Karpas-422 (cell line): ENCODE data around the gene PIP4K2C. TPM values are rescaled to one million over a fixed set of nuclear protein-coding genes. Genes with fewer than 3 reads are reported as not detected.
"Not testable (repeated sequence)": the region's sequence is repeated elsewhere in the genome, so short reads cannot be mapped to it uniquely, and the experiment has no call there.

ENCODE experiments used
- DNase-seq: peaks from one replicate; pipeline ENCODE4 v3.0.0-alpha.2; 2015
- H2AFZ ChIP-seq: fragments of 200-600 bp; sonication (generic); 2 replicates; pipeline ENCODE4 v1.6.1; 2014; ENCODE audit warnings: antibody characterized with exemption, low read length, mixed read lengths
- H3K27ac ChIP-seq: fragments of 200-600 bp; sonication (generic); 2 replicates; pipeline ENCODE4 v1.5.1; 2014; ENCODE audit warnings: mild to moderate bottlenecking, low read length, moderate library complexity
- H3K27me3 ChIP-seq: fragments of 200-600 bp; sonication (generic); 2 replicates; pipeline ENCODE4 v1.6.1; 2014; ENCODE audit warnings: low read length, mixed read lengths
- H3K36me3 ChIP-seq: fragments of 200-600 bp; sonication (generic); 2 replicates; pipeline ENCODE4 v1.6.1; 2014; ENCODE audit warnings: low read length, mixed read lengths; ENCODE audit not compliant: insufficient read depth
- H3K4me1 ChIP-seq: fragments of 200-600 bp; sonication (generic); 2 replicates; pipeline ENCODE4 v1.6.1; 2014; ENCODE audit warnings: mild to moderate bottlenecking, low read length, mixed read lengths
- H3K4me2 ChIP-seq: fragments of 200-600 bp; sonication (generic); 2 replicates; pipeline ENCODE4 v1.6.1; 2014; ENCODE audit warnings: low read length, low read depth, mild to moderate bottlenecking; ENCODE audit not compliant: poor library complexity, severe bottlenecking
- H3K4me3 ChIP-seq: fragments of 200-600 bp; sonication (generic); 2 replicates; pipeline ENCODE4 v1.5.1; 2014; ENCODE audit warnings: mild to moderate bottlenecking, antibody characterized with exemption, low read length, mixed read lengths
- H3K79me2 ChIP-seq: fragments of 200-600 bp; sonication (generic); 2 replicates; pipeline ENCODE4 v1.6.1; 2014; ENCODE audit warnings: mild to moderate bottlenecking, low read length, mixed read lengths
- H3K9ac ChIP-seq: fragments of 200-600 bp; sonication (generic); 2 replicates; pipeline ENCODE4 v1.6.0; 2014; ENCODE audit warnings: low read length
- H3K9me2 ChIP-seq: fragments of 200-600 bp; sonication (generic), shearing (Covaris generic); replicated peaks from 2 replicates; pipeline ENCODE4 v1.6.0; 2014; ENCODE audit warnings: mild to moderate bottlenecking, low read length, moderate library complexity; ENCODE audit not compliant: insufficient read depth
- H3K9me3 ChIP-seq: fragments of 300-700, 200-600 bp; sonication (generic); 2 replicates; pipeline ENCODE4 v1.6.1; 2014; ENCODE audit warnings: low read length, mixed read lengths
- H4K20me1 ChIP-seq: fragments of 200-600 bp; sonication (generic); 2 replicates; pipeline ENCODE4 v1.6.1; 2014; ENCODE audit warnings: mild to moderate bottlenecking, antibody characterized with exemption, low read length, low read depth; ENCODE audit not compliant: insufficient read depth
- total RNA-seq: library from RNA; depleted of rRNA; stranded (reverse); fragments of >200 nt; shearing (Covaris generic); gene quantifications from 2 replicates; pipeline ENCODE4 v1.2.3, GENCODE V29; 2014; ENCODE audit warnings: low replicate concordance

Gene PIP4K2C
- total RNA-seq, 1 experiment from 2014 or later: 23.9 TPM

- H3K4me1 ChIP-seq: peaks cover 13% of the 10 kb centered on the region
- not testable (repeated sequence) for H3K79me2 ChIP-seq, H3K27me3 ChIP-seq, H3K4me2 ChIP-seq, H3K36me3 ChIP-seq, H3K9ac ChIP-seq, H3K4me3 ChIP-seq, H3K27ac ChIP-seq, H3K9me2 ChIP-seq, H3K9me3 ChIP-seq, H2AFZ ChIP-seq, DNase-seq, H4K20me1 ChIP-seq
Measured at GRCh38 chr12:57636731-57637130, 45.7 kb downstream of the PIP4K2C start.

GRCh38 chr12:57637364-57637763 lies 46.4 kb downstream of the PIP4K2C start:
- Histone ChIP-seq H3K9me3 (no peaks in the 10 kb centered on the region), H3K4me2 (no peak overlapping the region), H2AFZ (no peak overlapping the region), H3K9me2 (no peaks in the 10 kb centered on the region), H3K4me1 (peaks cover 16% of the 10 kb centered on the region), H3K27me3 (no peaks in the 10 kb centered on the region), H3K4me3 (no peak overlapping the region), H3K79me2 (no peaks in the 10 kb centered on the region), H3K27ac (no peak overlapping the region), H3K9ac (no peak overlapping the region), H4K20me1 (no peaks in the 10 kb centered on the region), H3K36me3 (no peaks in the 10 kb centered on the region)
- peak; percentile 51 for DNase-seq

GRCh38 chr12:57638096-57638495 lies 47.1 kb downstream of the PIP4K2C start:
- Histone ChIP-seq H3K4me1 (peaks cover 15% of the 10 kb centered on the region), H3K27me3 (no peaks in the 10 kb centered on the region), H3K27ac (no peak overlapping the region), H3K9me3 (no peaks in the 10 kb centered on the region), H3K9me2 (no peaks in the 10 kb centered on the region), H3K4me2 (no peak overlapping the region), H2AFZ (no peak overlapping the region), H3K36me3 (no peaks in the 10 kb centered on the region), H3K4me3 (no peak overlapping the region), H3K9ac (no peak overlapping the region), H4K20me1 (no peaks in the 10 kb centered on the region), H3K79me2 (no peaks in the 10 kb centered on the region)
- DNase-seq: no peak

DNA sequence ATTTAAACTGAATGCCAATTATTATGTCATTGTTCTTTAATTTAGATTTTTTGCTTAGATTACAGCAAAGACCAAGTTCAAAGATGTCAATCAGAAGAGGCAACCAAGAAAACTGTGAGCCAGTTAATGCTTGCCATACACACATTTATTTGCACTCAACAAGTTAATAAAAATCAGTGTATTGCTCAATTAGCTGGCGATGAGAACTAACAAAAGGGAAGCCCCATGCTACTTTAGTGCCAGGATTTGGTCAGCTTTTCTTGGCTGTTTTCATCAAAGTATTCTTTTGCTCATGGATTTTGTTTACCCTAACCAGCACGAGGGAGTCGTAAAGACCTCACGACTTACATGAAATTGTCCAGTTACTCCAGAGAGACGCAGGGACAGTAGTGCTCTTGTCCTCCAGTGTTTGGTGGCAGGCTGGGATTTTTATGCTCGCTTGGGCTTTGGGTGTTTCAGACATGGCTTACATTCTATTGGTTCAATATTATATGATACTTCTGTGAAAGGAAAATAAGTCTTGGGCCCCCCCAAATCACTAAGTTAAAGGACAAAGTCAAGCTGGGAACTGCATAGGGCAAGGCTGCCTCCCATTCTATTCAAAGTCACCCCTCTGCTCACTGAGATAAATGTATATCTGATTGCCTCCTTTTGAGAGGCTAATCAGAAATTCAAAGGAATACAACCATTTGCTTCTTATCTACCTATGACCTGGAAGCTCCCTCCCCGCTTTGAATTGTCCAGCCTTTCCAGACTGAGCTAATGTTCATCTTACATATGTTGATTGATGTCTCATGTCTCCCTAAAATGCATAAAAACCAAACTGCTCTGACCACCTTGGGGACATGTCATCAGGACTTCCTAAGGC lies 49.4 kb downstream of the PIP4K2C start:
- Histone ChIP-seq H4K20me1 (no peaks in the 10 kb centered on the region), H3K79me2 (no peaks in the 10 kb centered on the region), H3K27ac (no peak overlapping the region), H3K4me2 (no peak overlapping the region), H3K27me3 (no peaks in the 10 kb centered on the region), H3K9ac (no peak overlapping the region), H2AFZ (no peak overlapping the region), H3K4me3 (no peak overlapping the region), H3K4me1 (peaks cover 9% of the 10 kb centered on the region; the same call in 1 of the 2 replicates), H3K9me2 (no peaks in the 10 kb centered on the region), H3K36me3 (no peaks in the 10 kb centered on the region), H3K9me3 (no peaks in the 10 kb centered on the region)
- no peak for DNase-seq

DNA sequence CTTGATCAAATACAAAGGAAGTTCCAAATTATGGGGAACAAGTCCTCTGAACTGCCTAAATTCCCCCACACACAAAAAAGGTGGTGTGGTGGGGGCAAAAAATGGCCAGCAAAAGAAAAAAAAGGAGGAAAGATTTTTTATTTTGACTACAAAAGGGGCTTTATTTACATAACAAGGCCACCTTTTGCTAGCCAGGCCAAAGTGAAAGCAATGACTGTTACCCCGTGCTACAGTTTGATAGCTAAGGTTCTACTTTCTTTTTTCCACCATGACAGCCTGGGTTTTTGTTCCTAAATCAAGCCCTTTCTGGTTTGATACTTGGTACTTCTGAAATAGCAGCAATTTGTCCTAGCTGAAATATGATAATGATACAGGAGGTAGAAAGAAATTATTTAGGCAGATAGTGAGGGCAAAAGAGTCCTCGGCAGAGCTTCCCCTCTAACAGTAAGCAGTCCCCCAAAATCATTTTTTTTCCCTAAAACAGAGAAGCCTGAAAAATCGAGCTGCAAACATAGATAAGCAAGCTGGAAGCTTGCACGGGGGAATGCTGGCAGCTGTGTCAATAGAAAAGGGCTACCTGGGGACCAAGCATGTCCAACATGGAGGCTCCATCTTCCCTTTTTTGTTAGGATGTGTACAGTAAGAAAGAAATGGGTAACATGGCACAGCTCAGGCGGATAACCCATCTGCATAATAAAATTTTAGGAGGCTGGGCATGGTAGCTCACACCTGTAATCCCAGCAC lies 50.9 kb downstream of the PIP4K2C start:
- H4K20me1 ChIP-seq: no peaks in the 10 kb centered on the region
- no peaks in the 10 kb centered on the region for H3K79me2 ChIP-seq
- H3K4me2 ChIP-seq: peak overlapping the region; percentile 19
- peaks cover 9% of the 10 kb centered on the region; the same call in 1 of the 2 replicates for H3K4me1 ChIP-seq
- DNase-seq: peak; percentile 35
- H2AFZ ChIP-seq: no peak overlapping the region; the same call in 1 of the 2 replicates
- no peaks in the 10 kb centered on the region for H3K27me3 ChIP-seq
- H3K4me3 ChIP-seq: no peak overlapping the region
- H3K27ac ChIP-seq: no peak overlapping the region
- no peaks in the 10 kb centered on the region for H3K9me2 ChIP-seq
- H3K9me3 ChIP-seq: no peaks in the 10 kb centered on the region
- H3K36me3 ChIP-seq: no peaks in the 10 kb centered on the region
- no peak overlapping the region for H3K9ac ChIP-seq

GRCh38 chr12:57645990-57646658 lies 55.1 kb downstream of the PIP4K2C start:
- H3K36me3 ChIP-seq, H3K4me1 ChIP-seq, H3K9me3 ChIP-seq, H3K4me2 ChIP-seq, H3K79me2 ChIP-seq, H3K27me3 ChIP-seq, H3K4me3 ChIP-seq, H3K9me2 ChIP-seq, H4K20me1 ChIP-seq, H3K9ac ChIP-seq, H2AFZ ChIP-seq, H3K27ac ChIP-seq: not testable (repeated sequence)
- DNase-seq: peak; percentile 63

DNA sequence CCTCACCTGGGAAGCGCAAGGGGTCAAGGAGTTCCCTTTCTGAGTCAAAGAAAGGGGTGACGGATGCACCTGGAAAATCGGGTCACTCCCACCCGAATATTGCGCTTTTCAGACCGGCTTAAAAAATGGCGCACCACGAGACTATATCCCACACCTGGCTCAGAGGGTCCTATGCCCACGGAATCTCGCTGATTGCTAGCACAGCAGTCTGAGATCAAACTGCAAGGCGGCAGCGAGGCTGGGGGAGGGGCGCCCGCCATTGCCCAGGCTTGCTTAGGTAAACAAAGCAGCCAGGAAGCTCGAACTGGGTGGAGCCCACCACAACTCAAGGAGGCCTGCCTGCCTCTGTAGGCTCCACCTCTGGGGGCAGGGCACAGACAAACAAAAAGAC lies 55.7 kb downstream of the PIP4K2C start:
- H3K79me2 ChIP-seq, H3K36me3 ChIP-seq, H3K4me3 ChIP-seq, H3K9ac ChIP-seq, H3K9me2 ChIP-seq, DNase-seq, H3K4me2 ChIP-seq, H2AFZ ChIP-seq, H3K27ac ChIP-seq, H3K4me1 ChIP-seq, H3K9me3 ChIP-seq, H3K27me3 ChIP-seq, H4K20me1 ChIP-seq: not testable (repeated sequence)
